Glomerular visceral epithelial cell (primary cell): ENCODE measurements around the gene TIE1.

Experiments used
- DNase-seq: peaks from one replicate; pipeline ENCODE4 v3.0.0-alpha.2; 2016; ENCODE audit errors: extremely low spot score

The TIE1 gene

DNA sequence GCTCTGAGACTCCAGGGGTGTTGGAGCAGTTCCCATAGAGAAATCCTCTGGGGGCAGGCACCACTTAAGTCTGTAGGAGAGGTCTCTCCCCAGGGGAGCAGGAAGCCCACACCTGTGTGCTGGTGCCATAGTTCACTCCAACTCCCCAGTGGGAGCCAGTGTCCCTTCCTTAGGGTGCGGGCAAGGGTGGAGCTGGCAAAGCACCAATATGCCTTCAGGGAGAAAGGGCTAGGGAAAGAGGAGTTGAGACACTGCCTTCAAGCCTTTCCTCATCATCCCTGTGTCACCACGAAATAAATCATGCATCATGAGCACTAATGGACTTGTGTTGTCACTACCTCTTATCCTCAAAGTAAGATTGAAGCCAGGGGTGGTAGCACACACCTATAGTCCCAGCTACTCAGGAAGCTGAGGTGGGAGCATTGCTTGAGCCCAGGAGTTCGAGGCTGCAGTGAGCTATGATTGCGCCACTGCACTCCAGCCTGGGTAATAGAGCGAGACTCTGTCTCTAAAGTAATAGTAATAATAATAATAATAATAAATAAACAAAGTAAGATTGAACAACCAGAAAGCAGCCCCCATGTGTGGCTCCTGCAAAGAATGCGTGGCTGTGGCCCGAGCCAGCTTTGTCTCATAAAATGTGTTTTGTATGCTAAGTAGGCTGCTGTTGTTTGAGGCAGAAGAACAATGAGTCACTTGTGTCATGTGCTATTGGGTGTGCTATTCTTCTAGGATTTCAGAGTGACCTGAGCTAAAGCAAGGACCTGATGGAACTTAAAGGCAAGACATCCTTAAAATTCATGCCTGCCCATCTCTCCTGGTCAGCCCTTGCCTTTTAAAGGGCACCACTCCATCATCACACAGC is 6.7 kb upstream of the TIE1 start:
- DNase-seq: no peak

DNA sequence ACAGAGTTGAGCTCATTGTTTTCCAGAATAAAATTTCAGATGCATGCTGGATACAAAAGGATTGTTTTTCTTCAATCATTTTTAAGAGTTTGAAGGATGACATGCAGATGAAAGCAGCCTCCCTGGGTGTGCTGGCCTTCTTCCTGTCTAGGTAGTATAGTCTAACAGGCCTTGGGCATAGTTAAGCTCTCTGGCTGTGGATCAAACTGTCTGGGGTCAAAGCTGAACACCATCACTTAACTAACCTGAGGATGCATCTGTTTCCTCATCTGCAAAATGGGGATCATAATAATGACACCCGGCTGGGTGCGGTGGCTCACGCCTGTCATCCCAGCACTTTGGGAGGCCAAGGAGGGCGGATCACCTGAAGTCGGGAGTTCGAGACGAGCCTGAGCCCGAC is 6.0 kb upstream of the TIE1 start:
- DNase-seq: no peak

DNA sequence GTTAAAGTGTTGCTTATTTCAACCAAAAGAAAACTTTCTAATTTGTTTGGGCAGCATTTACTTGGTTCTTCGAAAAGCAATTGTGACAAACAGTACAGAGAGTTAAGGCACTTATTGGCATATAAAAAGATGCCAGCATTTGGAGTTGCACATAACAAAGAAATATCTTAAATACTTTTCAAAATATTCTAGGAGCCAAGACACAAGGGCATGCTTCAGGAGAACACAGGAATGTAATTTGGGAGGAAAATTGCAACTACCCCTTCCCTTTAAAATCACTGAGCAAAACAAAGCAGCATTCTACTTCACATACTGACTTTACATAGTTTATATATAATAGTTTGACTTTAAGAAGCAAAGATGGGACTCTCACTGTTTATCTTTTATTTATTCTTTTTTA is 4.6 kb upstream of the TIE1 start:
- DNase-seq: no peak

DNA sequence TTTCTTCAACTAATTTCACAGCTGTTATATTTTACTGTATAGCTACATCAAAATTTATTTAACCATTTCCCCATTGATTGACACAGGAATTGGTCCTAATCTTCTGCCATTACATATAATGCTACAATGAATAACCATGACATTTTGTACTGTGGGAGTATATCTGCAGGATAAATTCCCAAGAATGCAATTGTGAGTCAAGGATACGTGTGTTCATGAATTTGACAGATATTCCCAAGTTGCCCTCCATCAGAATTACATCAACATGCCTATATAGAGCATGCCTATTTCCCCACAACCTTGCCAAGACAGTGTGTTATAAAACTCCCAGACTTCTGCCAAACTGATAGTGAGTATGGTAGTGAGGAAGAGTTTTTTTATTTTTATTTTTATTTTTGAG is 2.7 kb upstream of the TIE1 start:
- DNase-seq: no peak

DNA sequence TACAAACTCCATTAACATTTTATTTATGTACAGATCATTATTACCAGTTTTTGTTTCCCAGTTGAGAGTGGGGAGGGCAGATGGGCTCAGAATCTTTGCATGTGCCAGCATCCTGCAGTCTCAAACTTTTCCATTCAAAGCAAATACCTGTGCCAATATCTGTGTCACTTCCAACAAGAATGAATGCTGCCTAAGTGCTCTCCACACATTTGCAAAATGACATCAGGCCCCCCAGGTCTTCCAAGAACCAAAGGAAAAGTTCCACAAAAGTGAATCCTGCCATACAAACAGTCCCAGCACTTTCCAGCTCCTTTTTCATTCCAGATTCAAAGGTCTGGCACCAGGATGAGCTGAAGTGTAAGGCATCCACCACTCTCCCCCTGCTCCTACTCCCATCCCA is 1.7 kb upstream of the TIE1 start:
- no peak for DNase-seq

DNA sequence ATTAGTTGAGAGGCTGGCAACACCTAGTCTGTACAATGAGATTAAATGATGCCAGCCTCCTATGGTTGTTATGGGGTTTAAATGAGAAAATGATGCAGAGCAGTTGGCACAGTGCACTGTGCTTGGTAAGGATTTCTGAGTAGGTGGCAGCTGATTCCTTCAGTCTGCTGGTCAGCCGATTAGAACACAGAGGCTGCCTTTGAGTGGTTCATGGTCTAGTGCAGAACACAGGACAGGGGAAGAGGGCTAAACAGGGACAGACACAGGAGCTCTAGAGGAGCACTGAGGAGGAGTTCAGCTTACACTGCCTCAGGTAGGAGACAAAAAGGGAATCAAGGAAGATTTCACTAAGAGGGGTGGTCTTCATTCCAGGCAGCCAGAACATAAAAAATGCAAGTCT is 1.4 kb downstream of the TIE1 start:
- no peak for DNase-seq

DNA sequence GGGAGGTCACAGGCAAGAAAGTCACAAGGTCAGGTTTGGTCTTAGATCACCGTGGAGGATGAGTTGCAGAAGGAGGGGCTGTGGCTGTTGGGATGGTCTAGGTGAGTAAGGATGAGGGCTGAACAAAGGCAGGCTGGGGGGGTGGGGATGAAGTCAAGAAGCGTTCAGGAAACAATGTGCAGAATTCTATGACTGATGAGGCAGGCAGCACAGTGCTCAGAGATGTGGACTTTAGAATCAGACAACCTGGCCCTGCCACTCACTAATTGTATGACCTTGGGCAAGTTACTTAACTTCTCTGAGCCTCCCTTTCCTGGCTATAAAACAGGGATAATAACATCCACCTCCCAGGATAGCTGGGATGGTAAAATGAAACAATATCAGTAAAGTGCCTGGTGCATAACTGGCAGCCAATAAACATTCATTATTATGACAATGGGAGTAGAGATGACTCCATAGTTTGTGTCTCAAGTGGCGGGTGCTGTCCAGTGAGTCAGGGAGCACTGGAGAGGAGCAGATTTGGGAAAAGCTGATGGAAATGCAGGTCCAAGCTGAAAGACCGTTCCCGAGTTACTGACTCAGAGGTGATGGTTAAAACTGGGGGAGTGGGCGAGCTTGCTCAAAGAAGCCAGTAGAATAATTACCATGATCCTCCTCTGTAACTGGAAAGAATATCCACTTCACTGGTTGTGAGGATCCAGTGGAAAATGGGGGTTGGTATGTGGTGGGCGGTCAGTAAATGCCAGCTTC is 2.1 kb downstream of the TIE1 start:
- no peak for DNase-seq

DNA sequence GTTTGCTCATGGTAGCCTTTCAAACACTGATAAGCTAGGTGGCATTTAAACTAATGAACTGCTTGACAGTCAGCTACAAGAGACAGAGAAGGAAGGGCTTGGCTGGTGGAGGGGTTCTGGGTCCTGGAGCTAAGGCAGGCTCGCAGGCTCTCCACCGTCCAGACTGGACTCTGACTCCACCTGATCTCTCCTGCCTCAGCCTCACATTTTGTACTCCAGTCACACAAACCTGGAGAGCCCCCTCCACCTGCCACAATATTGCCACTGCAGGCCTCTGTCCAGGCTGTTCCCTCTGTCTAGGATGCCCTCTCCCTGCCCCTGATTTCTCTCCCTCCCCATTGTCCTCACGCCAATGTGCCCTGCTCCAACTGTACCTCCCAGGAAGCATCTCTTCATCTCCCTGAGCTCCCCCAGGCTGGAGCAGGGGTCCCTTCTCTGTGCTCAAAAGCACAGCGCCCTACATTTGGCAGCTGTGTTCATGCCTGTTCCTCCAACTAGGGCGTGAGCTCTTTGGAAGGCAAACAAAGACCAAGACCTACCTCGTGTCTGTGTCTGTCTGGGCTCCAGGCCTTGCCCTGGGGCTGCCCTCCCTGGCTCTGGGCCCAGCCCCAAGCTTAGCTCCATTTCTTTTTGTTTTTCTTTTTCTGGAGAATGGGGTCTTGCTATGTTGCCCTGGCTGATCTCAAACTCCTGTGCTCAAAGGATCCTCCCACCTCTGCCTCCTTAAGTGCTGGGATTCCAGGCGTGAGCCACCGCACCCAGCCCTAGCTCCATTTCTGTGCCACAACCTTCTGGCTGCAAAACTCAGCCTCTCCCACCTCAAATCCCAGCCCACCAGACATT is 2.9 kb downstream of the TIE1 start:
- no peak for DNase-seq

DNA sequence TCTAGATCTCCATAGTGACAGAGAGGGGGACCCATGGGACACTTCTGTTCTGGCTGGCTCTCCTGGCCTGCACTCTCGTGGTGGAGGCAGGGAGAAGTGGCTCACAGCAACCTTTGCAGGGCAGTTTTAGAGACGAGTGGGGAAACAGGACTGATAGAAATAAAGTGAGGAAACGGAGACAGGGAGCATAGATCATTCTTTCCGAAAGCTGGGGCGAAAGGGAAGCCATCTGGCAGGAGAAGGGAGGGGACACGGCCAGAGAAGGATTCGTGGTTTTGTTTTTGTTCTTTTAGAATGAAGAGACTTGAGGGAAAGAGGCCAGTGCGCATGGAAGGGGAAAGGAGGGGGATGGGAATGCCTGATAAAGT is 3.5 kb downstream of the TIE1 start:
- DNase-seq: no peak

DNA sequence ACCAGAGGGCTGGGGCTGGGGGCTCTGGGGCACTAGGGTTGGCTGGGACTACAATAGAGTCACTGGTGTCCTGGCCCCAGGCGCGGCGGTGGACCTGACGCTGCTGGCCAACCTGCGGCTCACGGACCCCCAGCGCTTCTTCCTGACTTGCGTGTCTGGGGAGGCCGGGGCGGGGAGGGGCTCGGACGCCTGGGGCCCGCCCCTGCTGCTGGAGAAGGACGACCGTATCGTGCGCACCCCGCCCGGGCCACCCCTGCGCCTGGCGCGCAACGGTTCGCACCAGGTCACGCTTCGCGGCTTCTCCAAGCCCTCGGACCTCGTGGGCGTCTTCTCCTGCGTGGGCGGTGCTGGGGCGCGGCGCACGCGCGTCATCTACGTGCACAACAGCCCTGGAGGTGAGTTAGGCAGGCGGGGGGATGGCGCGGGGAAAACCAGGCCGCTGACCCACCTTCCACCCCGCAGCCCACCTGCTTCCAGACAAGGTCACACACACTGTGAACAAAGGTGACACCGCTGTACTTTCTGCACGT is 4.1 kb downstream of the TIE1 start:
- DNase-seq: no peak

DNA sequence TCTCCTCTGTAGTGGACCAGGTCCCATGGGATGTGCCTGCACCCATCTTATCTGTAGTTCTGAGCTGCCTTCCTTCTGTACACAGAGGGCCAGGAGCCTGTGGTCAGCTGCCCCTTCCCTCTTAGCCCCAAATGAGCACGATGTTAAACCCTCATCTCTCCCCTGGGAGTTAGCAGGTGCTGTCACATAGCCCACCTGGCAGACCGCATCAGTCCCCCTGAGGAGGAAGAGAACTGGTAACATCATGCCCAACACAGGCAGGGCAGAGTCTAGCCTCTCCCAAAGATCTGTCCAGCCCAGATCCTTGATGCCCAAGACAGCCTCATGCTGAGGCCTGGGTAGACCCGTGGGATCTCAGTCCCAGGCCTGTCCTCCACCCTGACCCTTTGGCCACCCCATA is 4.7 kb downstream of the TIE1 start:
- DNase-seq: no peak

DNA sequence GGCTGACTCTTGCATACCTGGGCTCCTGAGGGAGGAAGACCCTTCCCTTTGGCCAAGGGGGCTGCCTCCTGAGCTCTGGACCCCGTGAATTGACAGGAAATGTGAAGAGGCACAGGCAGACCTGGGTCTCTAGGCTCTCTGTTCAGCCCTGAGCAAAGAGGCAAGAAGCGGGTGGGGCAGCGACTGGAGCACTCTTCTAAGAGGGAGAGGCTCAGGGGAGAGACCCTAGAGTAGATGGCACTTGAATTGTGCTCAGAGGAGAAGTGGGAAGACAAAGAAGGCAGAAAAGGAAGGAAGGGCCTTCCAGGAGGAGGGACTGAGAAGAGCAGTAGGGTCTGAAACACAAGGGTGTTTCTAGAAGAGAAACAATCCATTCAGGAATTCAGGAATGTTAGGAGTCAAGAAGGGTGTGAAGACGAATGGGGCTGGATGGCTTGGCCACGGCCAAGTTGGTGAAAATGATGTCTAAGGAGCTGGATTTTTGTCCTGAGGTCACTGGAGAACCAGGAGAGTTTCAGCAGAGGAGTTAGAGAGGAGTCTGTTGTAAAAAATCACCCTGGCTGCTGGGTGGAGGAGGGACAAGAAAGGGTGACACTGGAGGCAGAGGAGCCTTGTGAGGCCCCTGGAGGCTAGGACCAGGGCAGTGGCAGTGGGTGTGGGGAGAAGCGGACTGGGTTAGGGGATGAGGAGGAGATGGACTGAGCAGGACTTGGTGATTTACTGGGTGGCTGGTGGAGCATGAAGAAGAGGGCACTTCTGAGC is 5.3 kb downstream of the TIE1 start:
- no peak for DNase-seq

DNA sequence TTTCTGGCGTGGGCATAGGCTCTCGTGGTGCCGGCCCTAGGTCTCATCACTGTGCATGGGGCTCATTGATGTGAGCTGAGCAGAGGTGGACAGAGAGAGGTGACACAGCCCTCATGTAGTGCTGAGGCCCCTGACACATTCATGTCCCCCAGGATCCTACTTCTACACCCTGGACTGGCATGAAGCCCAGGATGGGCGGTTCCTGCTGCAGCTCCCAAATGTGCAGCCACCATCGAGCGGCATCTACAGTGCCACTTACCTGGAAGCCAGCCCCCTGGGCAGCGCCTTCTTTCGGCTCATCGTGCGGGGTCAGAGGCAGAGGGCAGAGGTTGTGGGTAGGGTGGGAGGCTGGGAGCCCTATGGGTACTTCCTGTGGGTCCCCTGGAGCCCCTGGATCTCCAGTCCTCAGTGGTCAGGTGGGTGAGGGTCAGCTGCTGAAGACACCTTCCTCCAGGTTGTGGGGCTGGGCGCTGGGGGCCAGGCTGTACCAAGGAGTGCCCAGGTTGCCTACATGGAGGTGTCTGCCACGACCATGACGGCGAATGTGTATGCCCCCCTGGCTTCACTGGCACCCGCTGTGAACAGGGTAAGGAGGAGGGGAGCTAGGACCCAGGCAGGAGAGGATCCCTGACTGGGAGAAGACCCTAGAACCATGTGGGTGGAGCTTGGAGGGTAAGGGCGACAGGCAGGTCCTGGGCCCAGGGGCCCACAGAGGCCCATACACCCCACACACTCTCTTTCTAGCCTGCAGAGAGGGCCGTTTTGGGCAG is 6.1 kb downstream of the TIE1 start:
- DNase-seq: no peak

DNA sequence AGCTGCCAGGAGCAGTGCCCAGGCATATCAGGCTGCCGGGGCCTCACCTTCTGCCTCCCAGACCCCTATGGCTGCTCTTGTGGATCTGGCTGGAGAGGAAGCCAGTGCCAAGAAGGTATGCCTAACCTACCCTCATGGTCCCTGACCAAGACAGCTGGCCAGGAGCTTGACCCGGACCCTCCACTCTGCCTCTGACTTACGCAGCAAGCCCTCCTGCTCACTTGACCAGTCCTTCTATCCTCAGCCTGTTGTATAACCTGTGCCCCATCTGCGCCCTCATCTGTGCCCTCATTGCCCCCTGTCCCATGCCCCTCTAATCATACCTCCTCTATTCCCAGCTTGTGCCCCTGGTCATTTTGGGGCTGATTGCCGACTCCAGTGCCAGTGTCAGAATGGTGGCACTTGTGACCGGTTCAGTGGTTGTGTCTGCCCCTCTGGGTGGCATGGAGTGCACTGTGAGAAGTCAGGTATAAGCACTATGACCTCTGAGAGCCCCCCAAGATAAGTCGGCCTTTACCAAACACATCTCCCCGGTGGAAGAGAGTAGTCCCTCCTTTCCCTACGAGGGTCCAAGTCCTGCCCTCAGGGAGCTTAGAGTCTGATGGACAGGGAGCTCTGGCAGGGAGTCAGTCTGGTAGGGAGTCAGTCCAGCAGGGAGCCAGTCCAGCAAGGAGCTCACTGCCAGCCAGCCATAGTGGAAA is 6.8 kb downstream of the TIE1 start:
- DNase-seq: no peak

DNA sequence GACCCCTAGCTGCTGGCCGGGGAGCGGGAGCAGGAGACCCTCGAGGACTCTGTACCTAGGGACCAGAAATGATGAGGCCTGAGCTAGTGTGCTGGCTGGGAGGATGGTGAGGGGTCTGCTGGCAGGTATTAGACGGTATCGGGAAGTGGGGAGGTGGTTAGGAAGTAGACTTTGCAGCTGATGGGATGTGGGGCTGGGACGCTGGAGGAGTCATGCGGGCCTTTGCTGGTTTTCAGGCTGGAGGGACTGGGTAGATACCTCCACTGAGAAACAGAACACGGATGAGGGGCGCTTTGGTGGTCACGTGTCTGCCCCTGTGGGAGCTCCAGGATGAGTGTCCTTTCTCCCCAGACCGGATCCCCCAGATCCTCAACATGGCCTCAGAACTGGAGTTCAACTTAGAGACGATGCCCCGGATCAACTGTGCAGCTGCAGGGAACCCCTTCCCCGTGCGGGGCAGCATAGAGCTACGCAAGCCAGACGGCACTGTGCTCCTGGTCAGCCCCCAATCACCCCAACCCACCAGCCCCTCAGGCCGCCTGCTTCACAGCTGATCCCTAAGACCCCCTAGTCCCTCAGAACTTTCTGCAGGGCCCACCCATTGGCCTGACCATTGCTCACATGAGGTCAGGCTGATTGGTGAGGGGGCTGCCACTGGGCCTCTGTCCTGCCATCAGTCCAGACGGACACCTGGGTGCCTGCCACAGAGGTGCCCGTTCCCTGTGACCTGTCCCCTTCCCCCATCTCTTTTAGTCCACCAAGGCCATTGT is 8.0 kb downstream of the TIE1 start:
- DNase-seq: no peak

DNA sequence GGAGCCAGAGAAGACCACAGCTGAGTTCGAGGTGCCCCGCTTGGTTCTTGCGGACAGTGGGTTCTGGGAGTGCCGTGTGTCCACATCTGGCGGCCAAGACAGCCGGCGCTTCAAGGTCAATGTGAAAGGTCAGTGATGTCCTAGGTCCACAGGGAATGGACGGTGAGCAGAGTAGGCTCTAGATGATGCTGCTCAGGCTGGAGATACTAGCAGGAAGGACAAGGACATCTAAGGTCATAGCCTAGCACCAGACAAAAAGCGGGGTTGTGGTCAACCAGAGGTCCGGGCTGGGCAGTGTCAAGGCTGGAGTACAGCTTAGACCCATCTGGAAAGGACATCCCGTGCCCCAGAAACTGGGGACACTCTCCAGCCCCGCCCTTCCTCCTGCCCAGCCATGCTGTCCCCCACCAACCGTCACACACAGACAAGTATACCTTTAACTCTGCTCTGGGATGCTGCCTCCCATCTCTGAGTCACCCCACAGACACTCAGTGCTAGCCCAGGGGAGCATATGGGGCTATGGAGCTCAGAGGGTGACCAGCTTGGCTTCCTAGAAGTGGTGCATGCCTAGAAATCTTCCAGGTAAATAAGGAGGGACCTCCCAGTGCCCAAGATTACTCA is 8.7 kb downstream of the TIE1 start:
- DNase-seq: no peak

DNA sequence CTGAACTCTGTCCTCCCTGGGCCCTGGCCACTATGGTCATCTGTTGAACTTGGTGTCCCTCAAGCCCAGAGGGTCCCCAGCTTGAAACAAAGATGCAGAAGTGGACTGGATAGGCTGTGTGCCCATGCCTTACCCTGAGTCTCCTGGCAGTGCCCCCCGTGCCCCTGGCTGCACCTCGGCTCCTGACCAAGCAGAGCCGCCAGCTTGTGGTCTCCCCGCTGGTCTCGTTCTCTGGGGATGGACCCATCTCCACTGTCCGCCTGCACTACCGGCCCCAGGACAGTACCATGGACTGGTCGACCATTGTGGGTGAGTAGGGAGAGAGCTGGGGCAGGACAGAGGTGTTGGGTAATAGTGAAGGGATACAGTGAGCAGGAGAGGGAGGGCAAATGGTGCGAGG is 10.7 kb downstream of the TIE1 start:
- DNase-seq: no peak

DNA sequence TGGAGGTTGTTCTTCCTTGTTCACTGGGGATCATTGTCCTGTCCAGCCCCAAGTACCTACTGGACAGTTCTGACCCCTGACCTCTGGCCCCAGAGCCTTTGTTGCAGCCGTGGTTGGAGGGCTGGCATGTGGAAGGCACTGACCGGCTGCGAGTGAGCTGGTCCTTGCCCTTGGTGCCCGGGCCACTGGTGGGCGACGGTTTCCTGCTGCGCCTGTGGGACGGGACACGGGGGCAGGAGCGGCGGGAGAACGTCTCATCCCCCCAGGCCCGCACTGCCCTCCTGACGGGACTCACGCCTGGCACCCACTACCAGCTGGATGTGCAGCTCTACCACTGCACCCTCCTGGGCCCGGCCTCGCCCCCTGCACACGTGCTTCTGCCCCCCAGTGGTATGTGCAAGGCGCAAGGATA is 11.4 kb downstream of the TIE1 start:
- no peak for DNase-seq
